SK-N-SH treated with all-trans-retinoic acid at 6 μM for 48 hours (cell line): ENCODE results near the gene BCL6B.
"Not testable (repeated sequence)": the region's sequence is repeated elsewhere in the genome, so short reads cannot be mapped to it uniquely, and the experiment has no call there.

ENCODE experiments used
- ATAC-seq: fragments of 200-7000 bp; cut with Tn5 transposase; 3 replicates; pipeline ENCODE4 v1.9.1; 2020; ENCODE audit warnings: mild to moderate bottlenecking, moderate library complexity
- BACH2 ChIP-seq: fragments of 250-450 bp; sonication (Bioruptor Pico); IDR thresholded peaks from 2 replicates; pipeline ENCODE4 v1.9.0; 2021; ENCODE audit warnings: mild to moderate bottlenecking, borderline replicate concordance
- ESRRG ChIP-seq: fragments of 250-450 bp; sonication (Bioruptor Pico); IDR thresholded peaks from 2 replicates; pipeline ENCODE4 v1.6.1; 2021; ENCODE audit warnings: mild to moderate bottlenecking
- GLIS3 ChIP-seq: fragments of 250-450 bp; sonication (Bioruptor Pico); IDR thresholded peaks from 2 replicates; pipeline ENCODE4 v1.5.0; 2020; ENCODE audit warnings: mild to moderate bottlenecking, moderate library complexity
- PPARA ChIP-seq: fragments of 250-450 bp; sonication (Bioruptor Pico); IDR thresholded peaks from 2 replicates; pipeline ENCODE4 v1.5.0; 2020; ENCODE audit warnings: mild to moderate bottlenecking, borderline replicate concordance
- RARB ChIP-seq: fragments of 250-450 bp; sonication (Bioruptor Pico); IDR thresholded peaks from 2 replicates; pipeline ENCODE4 v1.8.0; 2021; ENCODE audit warnings: mild to moderate bottlenecking, moderate library complexity
- SNAI2 ChIP-seq: fragments of 250-450 bp; sonication (Bioruptor Pico); IDR thresholded peaks from 2 replicates; pipeline ENCODE4 v1.5.0; 2020; ENCODE audit warnings: mild to moderate bottlenecking, moderate library complexity
- TCF4 ChIP-seq: fragments of 250-450 bp; sonication (Bioruptor Pico); IDR thresholded peaks from 2 replicates; pipeline ENCODE4 v1.8.0; 2021; ENCODE audit warnings: mild to moderate bottlenecking, moderate library complexity, borderline replicate concordance
- TOX ChIP-seq: fragments of 250-450 bp; sonication (Bioruptor Pico); IDR thresholded peaks from 2 replicates; pipeline ENCODE4 v1.8.0; 2021; ENCODE audit warnings: mild to moderate bottlenecking, moderate library complexity, borderline replicate concordance
- ZC3H10 ChIP-seq: fragments of 250-450 bp; sonication (Bioruptor Pico); IDR thresholded peaks from 2 replicates; pipeline ENCODE4 v1.5.1; 2021; ENCODE audit warnings: mild to moderate bottlenecking, moderate library complexity
- ZFP3 ChIP-seq: fragments of 250-450 bp; sonication (Bioruptor Pico); IDR thresholded peaks from 2 replicates; pipeline ENCODE4 v1.5.0; 2020; ENCODE audit warnings: mild to moderate bottlenecking, moderate library complexity
- ZNF565 ChIP-seq: fragments of 450-650 bp; formaldehyde crosslinking; conservative IDR thresholded peaks from 2 replicates; pipeline ENCODE4 v1.5.0; 2020; ENCODE audit warnings: low read depth, mild to moderate bottlenecking, moderate library complexity
- ZNF70 ChIP-seq: fragments of 450-650 bp; formaldehyde crosslinking; IDR thresholded peaks from 2 replicates; pipeline ENCODE4 v1.5.0; 2020; ENCODE audit warnings: mild to moderate bottlenecking, moderate library complexity
- ZNF8 ChIP-seq: fragments of 450-650 bp; formaldehyde crosslinking; IDR thresholded peaks from 2 replicates; pipeline ENCODE4 v1.5.0; 2020; ENCODE audit warnings: mild to moderate bottlenecking, moderate library complexity
- TF ChIP-seq, protein P1 (sequence below): fragments of 250-450 bp; sonication (Bioruptor Pico); IDR thresholded peaks from 2 replicates; pipeline ENCODE4 v1.8.0; 2021; ENCODE audit warnings: low read depth, mild to moderate bottlenecking, moderate library complexity, borderline replicate concordance
- TF ChIP-seq, protein P2 (sequence below): fragments of 250-450 bp; sonication (Bioruptor Pico); IDR thresholded peaks from 2 replicates; pipeline ENCODE4 v1.5.1; 2020; ENCODE audit warnings: low read depth, mild to moderate bottlenecking, moderate library complexity
- TF ChIP-seq, protein P3 (sequence below): fragments of 250-450 bp; sonication (Bioruptor Pico); IDR thresholded peaks from 2 replicates; pipeline ENCODE4 v1.8.0; 2020; ENCODE audit warnings: mild to moderate bottlenecking, moderate library complexity, borderline replicate concordance
- TF ChIP-seq, protein P4 (sequence below): fragments of 250-450 bp; sonication (Bioruptor Pico); IDR thresholded peaks from 2 replicates; pipeline ENCODE4 v1.5.1; 2021; ENCODE audit warnings: mild to moderate bottlenecking, moderate library complexity

BCL6B gene

DNA sequence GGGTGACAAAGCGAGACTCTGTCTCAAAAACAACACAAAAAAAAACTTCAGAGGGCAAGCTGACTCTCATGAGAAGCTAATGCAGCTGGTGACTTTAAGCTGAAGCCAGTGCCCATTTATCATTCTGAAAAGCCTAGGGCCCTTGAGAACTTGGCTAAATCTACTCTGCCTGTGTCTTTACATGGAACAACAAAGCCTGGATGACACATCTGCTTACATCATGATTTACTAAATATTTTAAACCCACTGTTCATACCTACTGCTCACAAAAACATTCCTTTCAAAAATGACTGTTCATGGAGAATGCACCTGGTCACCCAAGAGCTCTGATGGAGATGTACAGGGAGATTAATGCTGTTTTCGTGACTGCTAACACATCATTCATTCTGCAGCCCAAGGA lies 33.1 kb upstream of the BCL6B start (continued):
- TF ChIP-seq, protein P1, sequence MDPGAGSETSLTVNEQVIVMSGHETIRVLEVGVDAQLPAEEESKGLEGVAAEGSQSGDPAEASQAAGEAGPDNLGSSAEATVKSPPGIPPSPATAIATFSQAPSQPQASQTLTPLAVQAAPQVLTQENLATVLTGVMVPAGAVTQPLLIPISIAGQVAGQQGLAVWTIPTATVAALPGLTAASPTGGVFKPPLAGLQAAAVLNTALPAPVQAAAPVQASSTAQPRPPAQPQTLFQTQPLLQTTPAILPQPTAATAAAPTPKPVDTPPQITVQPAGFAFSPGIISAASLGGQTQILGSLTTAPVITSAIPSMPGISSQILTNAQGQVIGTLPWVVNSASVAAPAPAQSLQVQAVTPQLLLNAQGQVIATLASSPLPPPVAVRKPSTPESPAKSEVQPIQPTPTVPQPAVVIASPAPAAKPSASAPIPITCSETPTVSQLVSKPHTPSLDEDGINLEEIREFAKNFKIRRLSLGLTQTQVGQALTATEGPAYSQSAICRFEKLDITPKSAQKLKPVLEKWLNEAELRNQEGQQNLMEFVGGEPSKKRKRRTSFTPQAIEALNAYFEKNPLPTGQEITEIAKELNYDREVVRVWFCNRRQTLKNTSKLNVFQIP (CRISPR knock-in tag), result no peak

DNA sequence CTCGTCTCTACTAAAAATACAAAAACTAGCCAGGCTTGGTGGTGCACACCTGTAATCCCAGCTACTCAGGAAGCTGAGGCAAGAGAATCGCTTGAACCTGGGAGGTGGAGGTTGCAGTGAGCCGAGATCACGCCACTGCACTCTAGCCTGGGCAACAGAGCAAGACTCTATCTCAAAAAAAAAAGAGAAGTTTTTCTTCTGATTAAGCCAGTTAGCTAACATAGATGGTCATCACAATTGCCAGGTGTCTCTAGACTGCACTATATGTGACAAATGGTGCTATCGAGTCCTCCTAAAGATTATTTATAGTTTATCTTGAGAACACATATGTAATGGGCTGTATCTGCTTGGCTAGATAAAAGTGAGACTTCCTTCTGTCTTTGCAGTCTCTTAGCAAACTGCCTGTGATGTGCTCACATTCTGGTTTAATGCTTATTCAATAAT lies 29.2 kb upstream of the BCL6B start:
- ATAC-seq, result not testable (repeated sequence)

DNA sequence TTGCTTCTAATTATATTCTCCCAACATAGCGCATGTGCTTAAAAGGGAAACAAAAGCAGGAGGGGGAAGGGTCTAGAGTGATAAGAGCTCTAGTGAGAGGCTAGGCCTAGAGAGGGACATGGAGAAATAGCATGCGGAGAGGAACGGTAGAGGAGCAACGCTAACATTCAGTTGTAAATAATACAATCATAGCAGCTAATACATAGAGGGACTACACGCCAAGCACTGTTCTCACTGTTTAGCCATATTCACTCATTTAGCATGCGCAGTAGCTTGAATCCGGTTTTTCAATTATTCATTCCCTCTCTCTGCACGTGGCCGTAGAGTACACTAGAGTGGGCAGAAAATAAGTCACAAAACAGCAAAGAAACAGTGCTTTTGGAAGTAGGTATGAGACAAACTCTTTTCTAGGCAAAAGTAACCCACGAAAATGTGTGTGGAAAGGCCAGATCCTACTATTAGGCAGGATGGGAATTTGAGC lies 28.7 kb upstream of the BCL6B start:
- TF ChIP-seq, protein P2, sequence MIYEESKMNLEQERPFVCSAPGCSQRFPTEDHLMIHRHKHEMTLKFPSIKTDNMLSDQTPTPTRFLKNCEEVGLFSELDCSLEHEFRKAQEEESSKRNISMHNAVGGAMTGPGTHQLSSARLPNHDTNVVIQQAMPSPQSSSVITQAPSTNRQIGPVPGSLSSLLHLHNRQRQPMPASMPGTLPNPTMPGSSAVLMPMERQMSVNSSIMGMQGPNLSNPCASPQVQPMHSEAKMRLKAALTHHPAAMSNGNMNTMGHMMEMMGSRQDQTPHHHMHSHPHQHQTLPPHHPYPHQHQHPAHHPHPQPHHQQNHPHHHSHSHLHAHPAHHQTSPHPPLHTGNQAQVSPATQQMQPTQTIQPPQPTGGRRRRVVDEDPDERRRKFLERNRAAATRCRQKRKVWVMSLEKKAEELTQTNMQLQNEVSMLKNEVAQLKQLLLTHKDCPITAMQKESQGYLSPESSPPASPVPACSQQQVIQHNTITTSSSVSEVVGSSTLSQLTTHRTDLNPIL, result no peak
- TF ChIP-seq, protein P3, sequence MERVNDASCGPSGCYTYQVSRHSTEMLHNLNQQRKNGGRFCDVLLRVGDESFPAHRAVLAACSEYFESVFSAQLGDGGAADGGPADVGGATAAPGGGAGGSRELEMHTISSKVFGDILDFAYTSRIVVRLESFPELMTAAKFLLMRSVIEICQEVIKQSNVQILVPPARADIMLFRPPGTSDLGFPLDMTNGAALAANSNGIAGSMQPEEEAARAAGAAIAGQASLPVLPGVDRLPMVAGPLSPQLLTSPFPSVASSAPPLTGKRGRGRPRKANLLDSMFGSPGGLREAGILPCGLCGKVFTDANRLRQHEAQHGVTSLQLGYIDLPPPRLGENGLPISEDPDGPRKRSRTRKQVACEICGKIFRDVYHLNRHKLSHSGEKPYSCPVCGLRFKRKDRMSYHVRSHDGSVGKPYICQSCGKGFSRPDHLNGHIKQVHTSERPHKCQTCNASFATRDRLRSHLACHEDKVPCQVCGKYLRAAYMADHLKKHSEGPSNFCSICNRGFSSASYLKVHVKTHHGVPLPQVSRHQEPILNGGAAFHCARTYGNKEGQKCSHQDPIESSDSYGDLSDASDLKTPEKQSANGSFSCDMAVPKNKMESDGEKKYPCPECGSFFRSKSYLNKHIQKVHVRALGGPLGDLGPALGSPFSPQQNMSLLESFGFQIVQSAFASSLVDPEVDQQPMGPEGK (CRISPR knock-in tag), result no peak
- TF ChIP-seq ZNF565 (CRISPR knock-in tag) (no peak), TCF4 (CRISPR knock-in tag) (no peak), SNAI2 (CRISPR knock-in tag) (no peak)
- TF ChIP-seq, all 23 proteins: peak for 0
- ATAC-seq, result no peak

DNA sequence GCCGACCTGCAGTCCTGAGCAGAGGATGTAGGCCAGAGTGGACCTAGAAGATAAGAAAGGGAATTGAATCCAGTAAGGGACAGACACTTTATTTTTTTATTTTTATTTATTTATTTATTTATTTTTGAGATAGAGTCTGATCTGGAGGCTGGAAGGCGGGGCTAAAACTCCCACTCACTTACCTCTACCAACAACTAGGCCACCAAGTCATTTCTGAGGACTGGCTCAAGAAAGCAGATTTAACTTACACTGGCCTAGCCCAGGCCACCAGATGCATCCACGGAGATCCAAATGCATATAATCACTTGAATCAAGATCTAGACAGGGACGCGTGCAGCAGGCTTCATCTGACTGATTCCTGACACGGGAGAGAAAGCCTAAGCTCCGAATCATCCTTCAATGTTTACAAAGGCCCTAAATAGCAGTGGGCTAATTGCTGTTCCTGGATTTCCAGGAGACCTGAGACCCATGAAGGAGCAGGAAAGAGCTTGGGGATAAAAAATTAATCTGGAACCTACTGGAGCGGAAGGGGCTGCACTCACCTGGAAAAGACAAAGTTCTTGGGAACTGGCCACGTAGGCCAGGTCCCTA lies 28.1 kb upstream of the BCL6B start:
- ATAC-seq, result no peak
- TF ChIP-seq ZC3H10 (CRISPR knock-in tag) (no peak), GLIS3 (CRISPR knock-in tag) (no peak), ZNF8 (CRISPR knock-in tag) (no peak), RARB (CRISPR knock-in tag) (no peak), BACH2 (CRISPR knock-in tag) (no peak), SNAI2 (CRISPR knock-in tag) (no peak), PPARA (CRISPR knock-in tag) (no peak), ZNF565 (CRISPR knock-in tag) (no peak), ZFP3 (CRISPR knock-in tag) (no peak), TCF4 (CRISPR knock-in tag) (no peak), ZNF70 (CRISPR knock-in tag) (no peak), ESRRG (no peak), TOX (CRISPR knock-in tag) (no peak)
- TF ChIP-seq, protein P4, sequence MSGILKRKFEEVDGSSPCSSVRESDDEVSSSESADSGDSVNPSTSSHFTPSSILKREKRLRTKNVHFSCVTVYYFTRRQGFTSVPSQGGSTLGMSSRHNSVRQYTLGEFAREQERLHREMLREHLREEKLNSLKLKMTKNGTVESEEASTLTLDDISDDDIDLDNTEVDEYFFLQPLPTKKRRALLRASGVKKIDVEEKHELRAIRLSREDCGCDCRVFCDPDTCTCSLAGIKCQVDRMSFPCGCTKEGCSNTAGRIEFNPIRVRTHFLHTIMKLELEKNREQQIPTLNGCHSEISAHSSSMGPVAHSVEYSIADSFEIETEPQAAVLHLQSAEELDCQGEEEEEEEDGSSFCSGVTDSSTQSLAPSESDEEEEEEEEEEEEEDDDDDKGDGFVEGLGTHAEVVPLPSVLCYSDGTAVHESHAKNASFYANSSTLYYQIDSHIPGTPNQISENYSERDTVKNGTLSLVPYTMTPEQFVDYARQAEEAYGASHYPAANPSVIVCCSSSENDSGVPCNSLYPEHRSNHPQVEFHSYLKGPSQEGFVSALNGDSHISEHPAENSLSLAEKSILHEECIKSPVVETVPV (CRISPR knock-in tag), result no peak
- TF ChIP-seq, protein P3 (CRISPR knock-in tag), result no peak
- TF ChIP-seq, protein P1 (CRISPR knock-in tag), result no peak
